ENCODE results near the gene NLRC3. TPM values are rescaled to one million over a fixed set of nuclear protein-coding genes. Genes with fewer than 3 reads are reported as not detected.

The NLRC3 gene
- total and polyA plus RNA-seq, 10 donors: 8.6 to 34.0 (median 25.3) TPM

DNA sequence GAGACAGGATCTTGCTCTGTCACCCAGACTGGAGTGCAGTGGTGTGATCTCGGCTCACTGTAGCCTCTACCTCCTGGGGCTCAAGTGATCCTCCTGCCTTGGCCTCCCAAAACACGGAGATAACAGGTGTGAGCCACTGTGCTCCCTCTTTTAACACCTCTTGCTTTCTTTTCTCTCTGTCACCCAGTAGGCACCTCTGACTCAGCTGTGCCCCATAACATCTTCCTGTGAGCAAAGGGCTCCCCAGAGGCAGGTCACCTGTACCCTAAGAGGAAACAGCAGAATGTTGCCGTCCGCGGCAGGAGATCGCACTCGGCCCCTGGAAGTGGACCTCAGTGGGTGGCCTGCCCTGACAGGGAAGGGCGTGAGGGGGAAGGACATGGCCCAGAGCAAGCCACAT is 918 bp upstream of the NLRC3 start:
- peak; percentile 84 for DNase-seq
- Histone ChIP-seq H3K4me3 (peak overlapping the region in 4 of 8 donors; percentile 56 to 82 (median 68)), H3K9me3 (no peaks in the 10 kb centered on the region), H3K27ac (peak overlapping the region; percentile 28 to 91 (median 80)), H3K4me1 (peaks cover 26 to 79% (median 54%) of the 10 kb centered on the region in 6 donors), H3K27me3 (replicated peaks in 1 of 7) (peaks cover 0 to 6% (median 0%) of the 10 kb centered on the region in 7 donors), H3K36me3 (peaks cover 0 to 30% (median 10%) of the 10 kb centered on the region in 6 donors)
- 31 to 50% (median 34%) methylated on average over 8 of the region's 8 CpGs for whole genome bisulfite sequencing, 5 donors
- intact Hi-C loops (cut with DNase I; ENCODE audit: low total_unique reads): no loop called here
- peak in 1 of 3 donors; percentile 3 for TF ChIP-seq POLR2AphosphoS5 (IDR thresholded peaks at IDR 0.05)
- TF ChIP-seq, protein P1, sequence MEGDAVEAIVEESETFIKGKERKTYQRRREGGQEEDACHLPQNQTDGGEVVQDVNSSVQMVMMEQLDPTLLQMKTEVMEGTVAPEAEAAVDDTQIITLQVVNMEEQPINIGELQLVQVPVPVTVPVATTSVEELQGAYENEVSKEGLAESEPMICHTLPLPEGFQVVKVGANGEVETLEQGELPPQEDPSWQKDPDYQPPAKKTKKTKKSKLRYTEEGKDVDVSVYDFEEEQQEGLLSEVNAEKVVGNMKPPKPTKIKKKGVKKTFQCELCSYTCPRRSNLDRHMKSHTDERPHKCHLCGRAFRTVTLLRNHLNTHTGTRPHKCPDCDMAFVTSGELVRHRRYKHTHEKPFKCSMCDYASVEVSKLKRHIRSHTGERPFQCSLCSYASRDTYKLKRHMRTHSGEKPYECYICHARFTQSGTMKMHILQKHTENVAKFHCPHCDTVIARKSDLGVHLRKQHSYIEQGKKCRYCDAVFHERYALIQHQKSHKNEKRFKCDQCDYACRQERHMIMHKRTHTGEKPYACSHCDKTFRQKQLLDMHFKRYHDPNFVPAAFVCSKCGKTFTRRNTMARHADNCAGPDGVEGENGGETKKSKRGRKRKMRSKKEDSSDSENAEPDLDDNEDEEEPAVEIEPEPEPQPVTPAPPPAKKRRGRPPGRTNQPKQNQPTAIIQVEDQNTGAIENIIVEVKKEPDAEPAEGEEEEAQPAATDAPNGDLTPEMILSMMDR (IDR thresholded peaks at IDR 0.05 in 8 of 11, conservative IDR thresholded peaks at IDR 0.05 in 3 of 11): no peak

DNA sequence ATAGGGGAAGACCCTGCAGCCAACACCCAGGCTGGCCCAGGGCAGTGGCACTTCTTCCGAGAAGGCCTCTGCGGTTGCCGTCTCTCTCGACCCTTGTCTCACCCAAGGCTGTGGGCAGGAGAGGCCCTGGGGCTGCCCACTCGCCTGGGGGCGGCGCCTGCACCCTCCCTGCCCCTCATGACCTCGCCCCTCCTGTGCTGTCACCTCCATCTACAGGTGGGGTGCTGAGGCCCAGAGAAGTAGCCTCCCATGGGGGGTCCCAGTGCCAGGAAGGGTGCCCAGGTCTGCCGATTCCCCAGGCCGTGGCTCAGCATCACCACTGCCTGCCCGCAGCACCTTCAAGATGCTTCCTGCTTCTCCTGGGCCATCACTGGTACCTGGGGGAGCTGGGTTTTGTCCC is 992 bp downstream of the NLRC3 start:
- Histone ChIP-seq H3K9me3 (peaks cover 0 to 6% (median 3%) of the 10 kb centered on the region in 8 donors), H3K4me1 (peaks cover 26 to 89% (median 54%) of the 10 kb centered on the region in 6 donors), H3K27me3 (replicated peaks in 1 of 7) (peaks cover 0 to 6% (median 0%) of the 10 kb centered on the region in 7 donors), H3K4me3 (peak overlapping the region; percentile 39 to 82 (median 56)), H3K27ac (peak overlapping the region in 7 of 8 donors; percentile 30 to 91 (median 83)), H3K36me3 (peaks cover 0 to 23% (median 0%) of the 10 kb centered on the region in 6 donors)
- TF ChIP-seq, protein P1 (IDR thresholded peaks at IDR 0.05 in 8 of 11, conservative IDR thresholded peaks at IDR 0.05 in 3 of 11): no peak
- TF ChIP-seq POLR2A (IDR thresholded peaks at IDR 0.05) (no peak), POLR2AphosphoS5 (IDR thresholded peaks at IDR 0.05) (no peak)
- 36 to 54% (median 44%) methylated on average over 8 to 11 of the region's 11 CpGs for WGBS, 5 donors
- DNase-seq: no peak
- intact Hi-C loops (cut with DNase I; ENCODE audit: low total_unique reads): no loop called here

DNA sequence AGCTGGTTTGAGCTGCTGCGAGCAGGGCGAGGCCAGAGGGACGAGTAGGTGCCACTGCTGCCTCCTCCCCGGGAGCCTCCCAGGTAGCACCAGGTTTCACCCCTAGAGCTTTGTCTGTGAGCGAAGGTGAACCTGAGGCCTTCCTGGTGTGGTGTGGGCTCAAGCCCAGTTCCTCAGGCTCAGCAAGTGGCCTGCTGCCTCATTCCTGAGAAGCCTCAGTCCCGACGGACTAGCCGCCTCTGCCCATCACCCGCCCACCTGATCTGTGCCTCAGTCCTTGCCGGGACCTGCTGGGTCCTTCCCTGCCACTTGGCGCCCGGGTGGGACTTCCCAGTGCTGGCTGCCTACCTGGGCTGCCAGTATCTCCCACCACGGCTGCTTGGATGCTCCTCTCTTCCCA is 1.7 kb downstream of the NLRC3 start:
- H3K27ac ChIP-seq: peak overlapping the region in 5 of 8 donors; percentile 77 to 91 (median 85)
- intact Hi-C loops (cut with DNase I; ENCODE audit: low total_unique reads): no loop called here
- H3K27me3 ChIP-seq (replicated peaks in 1 of 7): peaks cover 0 to 6% (median 0%) of the 10 kb centered on the region in 7 donors
- 69 to 90% (median 80%) methylated on average over 12 to 13 of the region's 13 CpGs for WGBS, 5 donors
- TF ChIP-seq POLR2AphosphoS5 (IDR thresholded peaks at IDR 0.05) (no peak), POLR2A (IDR thresholded peaks at IDR 0.05) (no peak)
- TF ChIP-seq, protein P1 (IDR thresholded peaks at IDR 0.05 in 8 of 11, conservative IDR thresholded peaks at IDR 0.05 in 3 of 11): no peak
- peaks cover 3 to 13% (median 11%) of the 10 kb centered on the region in 8 donors for H3K9me3 ChIP-seq
- H3K36me3 ChIP-seq: peaks cover 0 to 27% (median 2%) of the 10 kb centered on the region in 6 donors
- peak; percentile 66 for DNase-seq
- H3K4me3 ChIP-seq: peak overlapping the region in 7 of 8 donors; percentile 55 to 82 (median 56)
- peaks cover 26 to 83% (median 52%) of the 10 kb centered on the region in 6 donors for H3K4me1 ChIP-seq

DNA sequence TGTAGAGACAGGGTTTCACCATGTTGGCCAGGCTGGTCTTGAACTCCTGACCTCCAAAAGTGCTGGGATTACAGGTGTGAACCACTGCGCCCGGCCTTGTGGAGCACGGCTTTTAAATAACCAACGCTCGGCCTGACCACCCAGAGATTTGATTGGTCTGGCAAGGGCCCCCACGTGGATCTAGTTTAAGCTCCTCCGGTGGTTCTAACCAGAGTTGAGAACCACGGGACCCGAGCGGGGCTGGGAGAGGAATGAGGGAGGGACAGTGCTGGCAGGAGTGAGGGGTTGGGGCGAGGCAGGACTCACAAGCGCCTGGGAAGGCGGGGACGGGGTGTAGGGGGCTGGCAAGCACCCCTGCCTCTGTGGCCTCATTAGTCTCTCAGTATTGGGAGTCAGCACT is 3.0 kb downstream of the NLRC3 start:
- Histone ChIP-seq H3K36me3 (peaks cover 0 to 32% (median 4%) of the 10 kb centered on the region in 6 donors), H3K4me3 (no peak overlapping the region), H3K9me3 (peaks cover 3 to 20% (median 15%) of the 10 kb centered on the region in 8 donors), H3K27me3 (replicated peaks in 1 of 7) (peaks cover 0 to 6% (median 0%) of the 10 kb centered on the region in 7 donors), H3K4me1 (peaks cover 13 to 70% (median 39%) of the 10 kb centered on the region in 6 donors), H3K27ac (peak overlapping the region in 1 of 8 donors; percentile 91)
- TF ChIP-seq POLR2A (IDR thresholded peaks at IDR 0.05): no peak
- TF ChIP-seq, protein P1 (IDR thresholded peaks at IDR 0.05 in 8 of 11, conservative IDR thresholded peaks at IDR 0.05 in 3 of 11): no peak
- TF ChIP-seq POLR2AphosphoS5 (IDR thresholded peaks at IDR 0.05): no peak
- peak; percentile 53 for DNase-seq
- 87 to 94% (median 92%) methylated on average over 14 of the region's 14 CpGs for WGBS, 5 donors
- intact Hi-C loops (cut with DNase I; ENCODE audit: low total_unique reads): no loop called here
